SIG-M5 (cell line): ENCODE measurements around the gene STAB2.

ENCODE experiments used
- DNase-seq: peaks from one replicate; lab custom pipeline; 2025; lab: John Stamatoyannopoulos, UW

Gene STAB2

GRCh38 chr12:103580026-103580425 lies 7.0 kb upstream of the STAB2 start:
- DNase-seq, result no peak

- no peak for DNase-seq
These were observed 4.1 kb upstream of the STAB2 start for GRCh38 chr12:103583008-103583407.

GRCh38 chr12:103586132-103586531 lies 941 bp upstream of the STAB2 start:
- no peak for DNase-seq

- DNase-seq, result no peak
These were observed 1.6 kb downstream of the STAB2 start for GRCh38 chr12:103588680-103589079.

GRCh38 chr12:103589517-103589916 lies 2.4 kb downstream of the STAB2 start:
- DNase-seq, result no peak

GRCh38 chr12:103590271-103590670 lies 3.2 kb downstream of the STAB2 start:
- no peak for DNase-seq

GRCh38 chr12:103596981-103597380 lies 9.9 kb downstream of the STAB2 start:
- DNase-seq, result no peak

- no peak for DNase-seq
These were observed 12.2 kb downstream of the STAB2 start for GRCh38 chr12:103599274-103599673.

- DNase-seq, result no peak
These were observed 14.1 kb downstream of the STAB2 start for GRCh38 chr12:103600967-103601728.

GRCh38 chr12:103620395-103620794 lies 33.3 kb downstream of the STAB2 start:
- DNase-seq, result no peak

GRCh38 chr12:103623716-103624115 lies 36.6 kb downstream of the STAB2 start:
- no peak for DNase-seq

GRCh38 chr12:103626498-103626897 lies 39.4 kb downstream of the STAB2 start:
- no peak for DNase-seq

GRCh38 chr12:103627189-103627855 lies 40.2 kb downstream of the STAB2 start:
- no peak for DNase-seq

- no peak for DNase-seq
These were observed 45.6 kb downstream of the STAB2 start for GRCh38 chr12:103632554-103633216.

- no peak for DNase-seq
These were observed 47.7 kb downstream of the STAB2 start for GRCh38 chr12:103634732-103635131.

GRCh38 chr12:103635419-103635818 lies 48.3 kb downstream of the STAB2 start:
- DNase-seq, result no peak

- DNase-seq, result no peak
These were observed 49.9 kb downstream of the STAB2 start for GRCh38 chr12:103637021-103637420.

- no peak for DNase-seq
These were observed 50.4 kb downstream of the STAB2 start for GRCh38 chr12:103637429-103637828.

- DNase-seq, result no peak
These were observed 52.9 kb downstream of the STAB2 start for GRCh38 chr12:103639983-103640382.

- DNase-seq, result no peak
These were observed 53.3 kb downstream of the STAB2 start for GRCh38 chr12:103640410-103640809.

GRCh38 chr12:103640831-103641230 lies 53.8 kb downstream of the STAB2 start:
- DNase-seq, result no peak

GRCh38 chr12:103642240-103642864 lies 55.3 kb downstream of the STAB2 start:
- no peak for DNase-seq

- DNase-seq, result no peak
These were observed 58.1 kb downstream of the STAB2 start for GRCh38 chr12:103645202-103645601.
